GM18868 (cell line): ENCODE measurements around the gene RNF141.

ENCODE experiments used
- ATAC-seq: cut with Tn5 transposase; IDR thresholded peaks from one replicate; pipeline ENCODE4 v1.9.1; 2021; ENCODE audit warnings: mild to moderate bottlenecking, moderate library complexity; ENCODE audit not compliant: unreplicated experiment

RNF141 gene

GRCh38 chr11:10561947-10562346 is 21.0 kb upstream of the RNF141 start:
- no peak for ATAC-seq

- no peak for ATAC-seq
These were observed 20.2 kb upstream of the RNF141 start for GRCh38 chr11:10561043-10561818.

GRCh38 chr11:10558288-10558687 is 17.3 kb upstream of the RNF141 start:
- ATAC-seq, result no peak

- no peak for ATAC-seq
These were observed 15.6 kb upstream of the RNF141 start for GRCh38 chr11:10556590-10556989.

- ATAC-seq, result no peak
These were observed 10.9 kb upstream of the RNF141 start for GRCh38 chr11:10551845-10552352.

GRCh38 chr11:10551290-10551592 is 10.3 kb upstream of the RNF141 start:
- ATAC-seq, result no peak

GRCh38 chr11:10550503-10551289 is 9.7 kb upstream of the RNF141 start:
- ATAC-seq, result no peak

- no peak for ATAC-seq
These were observed 3.8 kb upstream of the RNF141 start for GRCh38 chr11:10544491-10545465.

GRCh38 chr11:10543782-10544181 is 2.8 kb upstream of the RNF141 start:
- ATAC-seq, result no peak

- no peak for ATAC-seq
These were observed 1.8 kb upstream of the RNF141 start for GRCh38 chr11:10542776-10543175.

- no peak for ATAC-seq
These were observed 559 bp upstream of the RNF141 start for GRCh38 chr11:10541561-10541930.

GRCh38 chr11:10540546-10540914 is 457 bp downstream of the RNF141 start:
- ATAC-seq, result peak; percentile 16

GRCh38 chr11:10539339-10539738 is 1.6 kb downstream of the RNF141 start:
- ATAC-seq, result no peak

GRCh38 chr11:10538924-10539323 is 2.1 kb downstream of the RNF141 start:
- ATAC-seq, result no peak

- no peak for ATAC-seq
These were observed 3.4 kb downstream of the RNF141 start for GRCh38 chr11:10537600-10537999.

GRCh38 chr11:10534316-10534715 is 6.7 kb downstream of the RNF141 start:
- no peak for ATAC-seq

- no peak for ATAC-seq
These were observed 7.7 kb downstream of the RNF141 start for GRCh38 chr11:10533323-10533722.

- no peak for ATAC-seq
These were observed 8.5 kb downstream of the RNF141 start for GRCh38 chr11:10532526-10532925.

GRCh38 chr11:10529279-10529678 is 11.7 kb downstream of the RNF141 start:
- ATAC-seq, result no peak

- no peak for ATAC-seq
These were observed 12.9 kb downstream of the RNF141 start for GRCh38 chr11:10528121-10528520.
